NCI-H146 treated with DMSO at 0.1 percent for 48 hours (cell line): ENCODE data around the gene GCK.

Experiments
- DNase-seq: peaks from one replicate; lab custom pipeline; 2025; ENCODE audit not compliant: unreplicated experiment; lab: John Stamatoyannopoulos, UW

Gene GCK

DNA sequence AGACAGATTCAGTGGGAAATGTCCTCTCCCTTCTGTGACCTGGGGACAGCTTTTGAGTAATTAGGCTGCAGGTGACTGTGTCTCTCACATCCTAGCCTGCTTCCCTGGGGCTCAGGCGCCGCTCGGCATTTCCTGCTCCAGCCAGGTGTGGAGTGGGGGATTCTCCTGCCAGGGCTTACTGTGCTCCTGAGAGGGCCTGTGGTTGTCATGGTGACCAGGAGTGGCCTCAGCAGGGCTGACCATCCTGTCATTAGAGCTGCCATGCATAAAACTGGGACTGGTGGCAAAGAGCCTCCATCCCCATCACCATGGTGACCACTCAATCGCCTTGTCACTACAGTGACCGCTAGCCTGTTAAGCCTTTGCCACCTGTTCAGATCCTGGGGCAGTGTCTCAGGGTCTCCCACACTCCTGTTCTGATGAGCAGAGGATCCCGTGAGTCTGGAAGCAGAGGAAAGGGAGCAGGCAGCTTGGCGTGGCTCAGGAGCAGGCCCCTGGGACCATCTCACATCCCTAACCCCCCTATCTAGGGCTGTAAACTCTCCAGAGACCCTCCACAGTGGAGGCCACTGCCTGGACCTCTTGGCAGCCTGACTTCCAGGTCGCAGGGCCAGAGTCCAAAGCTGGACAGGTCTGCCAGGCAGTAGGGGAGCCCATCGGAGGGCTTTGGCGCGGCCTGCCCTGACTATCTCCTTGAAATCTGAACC, at the start of gene GCK:
GCK (minus strand) TSS at position 154 of the 707 bp plus-strand sequence. CDS start 486 bp downstream, outside the sequence.
- DNase-seq, result peak; percentile 97

DNA sequence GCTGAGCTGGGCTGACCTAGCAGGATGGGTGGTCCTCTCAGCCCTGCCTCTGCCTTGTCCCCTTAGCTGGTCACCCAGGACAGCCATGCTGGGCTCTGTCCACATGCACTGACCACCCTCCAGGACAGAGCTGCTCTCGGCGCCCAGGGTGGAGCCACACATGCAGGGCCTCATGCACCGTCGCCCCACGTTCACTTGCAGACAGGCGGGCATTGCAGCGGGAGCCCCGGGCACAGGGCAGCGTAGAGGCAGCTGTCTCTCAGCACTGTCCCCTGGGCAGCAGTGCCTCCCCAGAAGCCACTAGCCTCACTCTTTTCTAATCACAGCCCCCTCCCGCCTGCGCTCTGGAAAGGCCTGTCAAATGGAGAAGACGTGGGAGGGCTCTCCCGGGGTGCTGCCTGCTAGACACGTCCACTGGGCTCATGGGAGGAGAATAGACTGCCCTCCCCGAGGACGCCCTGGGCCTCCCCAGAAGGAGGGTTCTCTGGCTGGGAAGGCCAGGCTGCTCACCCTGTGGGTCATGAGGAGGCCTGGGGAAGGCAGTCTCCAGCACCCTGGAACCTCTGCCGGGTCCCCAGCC, 49.0 kb upstream of the GCK start:
- no peak for DNase-seq

DNA sequence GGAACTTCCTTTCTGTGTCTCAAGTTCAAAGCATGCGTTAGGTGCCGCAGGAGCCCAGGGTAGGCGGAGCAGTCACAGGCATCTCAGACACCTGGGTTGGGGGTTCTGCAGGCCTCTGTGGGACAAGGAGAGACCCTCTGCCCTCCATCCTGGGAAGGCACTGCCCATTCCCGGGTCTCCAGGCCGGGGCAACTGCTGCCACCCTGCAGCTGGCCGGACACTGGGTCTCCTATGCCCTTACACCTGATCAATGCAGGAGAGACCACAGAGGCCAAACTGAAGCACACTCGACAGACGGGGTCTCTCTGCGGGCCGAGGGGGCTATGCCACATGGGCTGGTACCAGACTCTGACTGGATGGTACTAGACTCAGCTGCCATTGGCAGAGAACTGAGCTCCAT, 48.5 kb upstream of the GCK start:
- DNase-seq, result no peak

GRCh38 chr7:44236333-44236728, 47.1 kb upstream of the GCK start:
- no peak for DNase-seq

- peak; percentile 93 for DNase-seq
Measured at GRCh38 chr7:44235582-44236332, 46.5 kb upstream of the GCK start.

DNA sequence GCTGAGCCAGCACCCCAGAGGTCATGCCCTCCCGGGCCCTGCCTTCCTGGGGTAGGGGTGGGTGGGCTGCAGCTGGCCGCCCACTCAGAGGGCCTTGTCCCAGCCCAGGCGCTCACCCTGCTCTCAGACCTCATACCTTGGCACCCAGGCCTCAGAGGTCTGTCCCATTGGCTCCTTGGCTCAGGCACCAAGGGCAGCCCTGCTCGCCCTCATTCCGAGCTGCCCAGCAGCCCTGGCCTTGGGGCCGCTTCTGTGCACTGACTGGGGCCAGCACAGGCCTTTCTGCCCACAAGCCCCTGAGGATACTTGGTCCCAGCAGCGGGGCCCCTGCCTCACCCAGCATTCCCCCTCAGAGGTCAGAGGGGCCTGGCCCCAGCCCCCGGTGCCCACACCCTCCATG, 45.8 kb upstream of the GCK start:
- DNase-seq, result no peak

- no peak for DNase-seq
Measured at GRCh38 chr7:44232901-44233715, 43.9 kb upstream of the GCK start.

- no peak for DNase-seq
Measured at GRCh38 chr7:44232396-44232795, 43.2 kb upstream of the GCK start.

- no peak for DNase-seq
Measured at GRCh38 chr7:44231088-44231487, 41.8 kb upstream of the GCK start.

GRCh38 chr7:44230286-44230685, 41.0 kb upstream of the GCK start:
- DNase-seq, result no peak

GRCh38 chr7:44229546-44230105, 40.4 kb upstream of the GCK start:
- DNase-seq, result no peak

DNA sequence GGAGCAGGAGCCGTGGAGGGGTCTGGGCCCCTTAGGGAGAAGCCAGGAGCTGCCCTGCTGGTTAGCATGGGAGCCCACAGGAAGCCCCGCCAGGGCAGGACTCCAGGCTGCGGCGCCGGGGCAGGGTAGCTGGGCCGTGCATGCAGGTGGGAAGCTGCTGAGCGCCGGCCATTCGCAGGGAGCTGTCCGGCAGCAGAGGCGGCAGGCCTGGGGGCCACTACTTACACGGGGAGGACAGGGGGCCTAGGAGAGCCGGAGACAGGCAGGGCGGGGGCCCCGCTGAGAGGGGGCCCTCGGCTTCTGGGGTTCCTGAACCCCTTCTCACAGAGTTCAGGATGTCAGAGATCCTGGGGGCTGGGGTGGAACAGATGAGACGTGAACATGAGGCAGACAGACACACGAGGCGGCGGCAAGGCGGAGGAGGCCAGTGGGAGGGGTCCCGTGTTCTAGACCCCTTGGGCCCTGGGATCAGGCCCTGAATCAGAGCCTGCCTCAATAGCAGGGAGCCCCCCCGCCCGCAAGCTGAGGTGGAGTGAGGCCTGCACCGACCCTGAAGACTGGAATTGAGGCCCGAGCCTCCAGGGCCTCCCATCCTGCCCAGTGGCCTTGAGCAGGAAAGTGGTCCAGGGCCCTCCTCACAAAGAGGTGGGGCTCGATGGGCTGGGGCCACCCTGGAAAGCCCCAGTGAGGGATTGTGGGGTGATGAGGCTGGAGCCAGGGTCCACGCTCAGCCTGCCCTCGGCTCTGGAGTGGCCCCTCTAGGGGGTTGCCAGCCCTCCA, 39.5 kb upstream of the GCK start:
- DNase-seq, result no peak

GRCh38 chr7:44227911-44228310, 38.7 kb upstream of the GCK start:
- DNase-seq, result no peak

DNA sequence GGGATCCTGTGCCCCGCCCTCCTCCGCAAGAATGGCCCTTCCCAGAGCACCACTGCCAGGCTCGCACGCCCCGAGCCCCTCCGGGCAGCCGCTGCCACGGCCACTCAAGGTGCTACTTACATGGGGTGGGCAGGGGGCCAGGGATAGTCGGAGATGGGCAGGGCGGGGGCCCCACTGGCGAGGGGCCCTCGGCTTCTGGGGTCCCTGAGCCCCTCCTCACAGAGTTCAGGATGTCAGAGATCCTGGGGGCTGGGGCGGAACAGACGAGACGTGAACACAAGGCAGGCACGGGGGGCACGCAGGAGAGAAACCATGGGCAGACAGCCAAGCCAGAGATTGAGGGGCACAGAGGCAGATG, 37.1 kb upstream of the GCK start:
- no peak for DNase-seq

- DNase-seq, result no peak
Measured at GRCh38 chr7:44225566-44226395, 36.5 kb upstream of the GCK start.

GRCh38 chr7:44224974-44225565, 35.8 kb upstream of the GCK start:
- no peak for DNase-seq

DNA sequence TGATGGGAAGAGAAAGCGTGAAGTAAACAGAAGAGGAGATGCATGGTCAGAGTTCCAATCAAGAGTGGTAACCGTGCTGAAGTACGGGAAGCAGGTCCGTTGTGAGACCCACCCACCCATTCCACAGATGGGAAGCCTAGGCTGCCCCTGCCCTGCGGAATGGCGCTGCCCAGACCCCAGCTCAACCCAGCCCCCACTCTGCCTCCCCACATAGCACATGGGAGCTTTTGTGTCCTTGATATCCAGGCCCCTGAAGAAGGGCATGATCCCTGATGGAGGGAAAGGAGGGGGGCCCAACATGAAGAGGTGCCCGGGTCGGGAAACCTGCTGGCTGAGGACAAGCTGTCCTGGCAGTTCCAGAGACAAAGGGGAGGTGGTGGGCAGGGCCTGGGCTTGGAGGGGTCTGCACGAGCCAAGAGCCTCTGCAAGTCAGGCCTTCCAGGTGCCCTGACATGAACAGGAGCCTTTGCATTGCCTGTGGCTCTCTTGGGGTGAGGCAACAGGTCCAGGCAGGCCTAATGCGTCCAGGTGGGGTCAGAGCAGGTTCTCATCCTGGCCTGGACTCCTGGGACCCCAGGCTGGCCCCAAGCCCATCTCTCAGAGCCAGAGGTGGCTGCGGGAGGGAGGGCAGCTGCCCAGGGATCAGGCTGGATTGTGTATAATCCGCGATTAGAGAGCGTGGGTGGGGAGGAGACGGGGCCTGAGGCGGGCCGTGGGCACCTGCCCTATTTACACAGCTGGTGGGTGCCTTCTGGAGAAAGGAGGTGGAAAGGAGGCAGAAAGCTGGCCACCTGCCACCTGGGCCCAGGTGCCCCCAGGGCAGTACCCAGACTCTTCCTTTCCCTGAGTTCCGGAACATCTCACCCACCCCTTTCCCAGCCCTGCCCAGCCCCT, 35.1 kb upstream of the GCK start:
- peak; percentile 74 for DNase-seq
